Measurements from ENCODE around the gene JAZF1. TPM values are rescaled to one million over a fixed set of nuclear protein-coding genes. Genes with fewer than 3 reads are reported as not detected.

JAZF1 gene
- total RNA-seq, 2 donors from 2014 or later: 13.9 to 16.5 TPM

- H3K4me3 ChIP-seq: no peak overlapping the region
- no peaks in the 10 kb centered on the region for H3K27me3 ChIP-seq (replicated peaks; ENCODE audit: insufficient read depth)
- H3K36me3 ChIP-seq: peaks cover 3% of the 10 kb centered on the region
- ATAC-seq (ENCODE audit: insufficient number of reproducible peaks, low FRiP score, low read depth): peak; percentile 30
- H3K4me1 ChIP-seq (ENCODE audit: control insufficient read depth in 1 of 2, low read depth in 2 of 2): peaks cover 0 to 3% of the 10 kb centered on the region in 2 donors
- TF ChIP-seq, protein P1, sequence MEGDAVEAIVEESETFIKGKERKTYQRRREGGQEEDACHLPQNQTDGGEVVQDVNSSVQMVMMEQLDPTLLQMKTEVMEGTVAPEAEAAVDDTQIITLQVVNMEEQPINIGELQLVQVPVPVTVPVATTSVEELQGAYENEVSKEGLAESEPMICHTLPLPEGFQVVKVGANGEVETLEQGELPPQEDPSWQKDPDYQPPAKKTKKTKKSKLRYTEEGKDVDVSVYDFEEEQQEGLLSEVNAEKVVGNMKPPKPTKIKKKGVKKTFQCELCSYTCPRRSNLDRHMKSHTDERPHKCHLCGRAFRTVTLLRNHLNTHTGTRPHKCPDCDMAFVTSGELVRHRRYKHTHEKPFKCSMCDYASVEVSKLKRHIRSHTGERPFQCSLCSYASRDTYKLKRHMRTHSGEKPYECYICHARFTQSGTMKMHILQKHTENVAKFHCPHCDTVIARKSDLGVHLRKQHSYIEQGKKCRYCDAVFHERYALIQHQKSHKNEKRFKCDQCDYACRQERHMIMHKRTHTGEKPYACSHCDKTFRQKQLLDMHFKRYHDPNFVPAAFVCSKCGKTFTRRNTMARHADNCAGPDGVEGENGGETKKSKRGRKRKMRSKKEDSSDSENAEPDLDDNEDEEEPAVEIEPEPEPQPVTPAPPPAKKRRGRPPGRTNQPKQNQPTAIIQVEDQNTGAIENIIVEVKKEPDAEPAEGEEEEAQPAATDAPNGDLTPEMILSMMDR (IDR thresholded peaks at IDR 0.05): peak; percentile 77
- DNase-seq (ENCODE audit: low spot score): no peak
- H3K9me3 ChIP-seq: no peaks in the 10 kb centered on the region
- H3K27ac ChIP-seq: no peak overlapping the region
These were observed 83.9 kb downstream of the JAZF1 start for GRCh38 chr7:28096713-28097112.

GRCh38 chr7:28095231-28095630 lies 85.4 kb downstream of the JAZF1 start:
- H3K4me3 ChIP-seq: no peak overlapping the region
- DNase-seq (ENCODE audit: low spot score) (no peak), ATAC-seq (ENCODE audit: insufficient number of reproducible peaks, low FRiP score, low read depth) (no peak)
- TF ChIP-seq, protein P1 (IDR thresholded peaks at IDR 0.05): no peak
- H3K9me3 ChIP-seq: no peaks in the 10 kb centered on the region
- H3K27me3 ChIP-seq (replicated peaks; ENCODE audit: insufficient read depth): no peaks in the 10 kb centered on the region
- no peak overlapping the region for H3K27ac ChIP-seq
- H3K36me3 ChIP-seq: peaks cover 3% of the 10 kb centered on the region
- peaks cover 0 to 3% of the 10 kb centered on the region in 2 donors for H3K4me1 ChIP-seq (ENCODE audit: control insufficient read depth in 1 of 2, low read depth in 2 of 2)

GRCh38 chr7:28093623-28094232 lies 86.9 kb downstream of the JAZF1 start:
- Histone ChIP-seq H3K27me3 (replicated peaks; ENCODE audit: insufficient read depth) (no peaks in the 10 kb centered on the region), H3K4me3 (no peak overlapping the region), H3K9me3 (no peaks in the 10 kb centered on the region), H3K36me3 (peaks cover 3% of the 10 kb centered on the region), H3K4me1 (ENCODE audit: control insufficient read depth in 1 of 2, low read depth in 2 of 2) (peaks cover 0 to 3% of the 10 kb centered on the region in 2 donors), H3K27ac (no peak overlapping the region)
- no peak for DNase-seq (ENCODE audit: low spot score)
- TF ChIP-seq, protein P1 (IDR thresholded peaks at IDR 0.05): peak; percentile 39
- no peak for ATAC-seq (ENCODE audit: insufficient number of reproducible peaks, low FRiP score, low read depth)

DNA sequence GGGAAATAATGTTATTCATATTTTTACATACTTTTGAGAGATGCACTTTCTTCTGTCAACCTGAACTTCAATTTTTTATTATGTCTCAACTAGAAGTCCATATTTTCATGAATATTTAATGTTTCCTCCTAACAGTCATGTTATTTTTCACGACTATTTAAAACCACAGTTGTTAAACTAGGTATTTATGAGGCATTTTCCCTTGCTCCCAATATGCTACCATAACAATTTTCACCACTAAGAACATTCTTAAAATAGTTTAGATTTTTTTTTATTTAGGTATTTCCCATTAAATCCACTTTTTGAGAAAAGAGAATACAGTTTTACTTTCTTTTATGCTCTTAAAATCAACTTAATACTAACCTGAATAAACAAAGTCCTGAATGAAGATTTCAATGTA lies 89.4 kb downstream of the JAZF1 start:
- Histone ChIP-seq H3K27ac (no peak overlapping the region), H3K36me3 (peaks cover 3% of the 10 kb centered on the region), H3K9me3 (no peaks in the 10 kb centered on the region), H3K4me1 (ENCODE audit: control insufficient read depth in 1 of 2, low read depth in 2 of 2) (no peaks in the 10 kb centered on the region), H3K4me3 (no peak overlapping the region), H3K27me3 (replicated peaks; ENCODE audit: insufficient read depth) (no peaks in the 10 kb centered on the region)
- TF ChIP-seq, protein P1 (IDR thresholded peaks at IDR 0.05): no peak
- DNase-seq (ENCODE audit: low spot score) (no peak), ATAC-seq (ENCODE audit: insufficient number of reproducible peaks, low FRiP score, low read depth) (no peak)

GRCh38 chr7:28088901-28089714 lies 91.5 kb downstream of the JAZF1 start:
- H3K27ac ChIP-seq: no peak overlapping the region
- DNase-seq (ENCODE audit: low spot score) (no peak), ATAC-seq (ENCODE audit: insufficient number of reproducible peaks, low FRiP score, low read depth) (no peak)
- H3K36me3 ChIP-seq: no peaks in the 10 kb centered on the region
- peaks cover 8 to 9% of the 10 kb centered on the region in 2 donors for H3K4me1 ChIP-seq (ENCODE audit: control insufficient read depth in 1 of 2, low read depth in 2 of 2)
- no peaks in the 10 kb centered on the region for H3K9me3 ChIP-seq
- H3K4me3 ChIP-seq: no peak overlapping the region
- TF ChIP-seq, protein P1 (IDR thresholded peaks at IDR 0.05): no peak
- H3K27me3 ChIP-seq (replicated peaks; ENCODE audit: insufficient read depth): no peaks in the 10 kb centered on the region
